GM18505 (cell line): ENCODE measurements around the gene KCNMA1.

Experiments used
- ATAC-seq: cut with Tn5 transposase; IDR thresholded peaks from one replicate; pipeline ENCODE4 v1.9.1; 2021; ENCODE audit not compliant: unreplicated experiment
- POLR2A ChIP-seq: IDR thresholded peaks from 4 replicates; pipeline ENCODE4 v1.6.1; 2011; ENCODE audit warnings: borderline replicate concordance; ENCODE audit not compliant: insufficient read depth, insufficient read length; ENCODE audit errors: extremely low read depth

KCNMA1 gene

GRCh38 chr10:77210645-77211044 lies 427.0 kb downstream of the KCNMA1 start:
- TF ChIP-seq POLR2A, result no peak

GRCh38 chr10:77208684-77209256 lies 428.8 kb downstream of the KCNMA1 start:
- TF ChIP-seq POLR2A, result no peak
- no peak for ATAC-seq

More at GRCh38 chr10:77210645-77211044, 427.0 kb downstream of the KCNMA1 start:
- no peak for ATAC-seq

GRCh38 chr10:77207828-77208185 lies 429.8 kb downstream of the KCNMA1 start:
- no peak for ATAC-seq
- no peak for TF ChIP-seq POLR2A

GRCh38 chr10:77207182-77207827 lies 430.3 kb downstream of the KCNMA1 start:
- TF ChIP-seq POLR2A, result no peak
- ATAC-seq, result no peak

- no peak for TF ChIP-seq POLR2A
- no peak for ATAC-seq
Measured at GRCh38 chr10:77205135-77205534, 432.5 kb downstream of the KCNMA1 start.

GRCh38 chr10:77204171-77204570 lies 433.4 kb downstream of the KCNMA1 start:
- ATAC-seq, result no peak

GRCh38 chr10:77202857-77203256 lies 434.8 kb downstream of the KCNMA1 start:
- no peak for ATAC-seq

More at GRCh38 chr10:77204171-77204570, 433.4 kb downstream of the KCNMA1 start:
- TF ChIP-seq POLR2A, result no peak

GRCh38 chr10:77201135-77202106 lies 436.2 kb downstream of the KCNMA1 start:
- ATAC-seq, result no peak
- no peak for TF ChIP-seq POLR2A

More at GRCh38 chr10:77202857-77203256, 434.8 kb downstream of the KCNMA1 start:
- TF ChIP-seq POLR2A, result no peak

- no peak for TF ChIP-seq POLR2A
- no peak for ATAC-seq
Measured at GRCh38 chr10:77197544-77197943, 440.1 kb downstream of the KCNMA1 start.

- ATAC-seq, result no peak
- no peak for TF ChIP-seq POLR2A
Measured at GRCh38 chr10:77196614-77197013, 441.0 kb downstream of the KCNMA1 start.

GRCh38 chr10:77195101-77195500 lies 442.5 kb downstream of the KCNMA1 start:
- TF ChIP-seq POLR2A, result no peak
- ATAC-seq, result no peak

GRCh38 chr10:77193001-77193400 lies 444.6 kb downstream of the KCNMA1 start:
- ATAC-seq, result no peak
- TF ChIP-seq POLR2A, result no peak

GRCh38 chr10:77192402-77192801 lies 445.2 kb downstream of the KCNMA1 start:
- no peak for ATAC-seq
- TF ChIP-seq POLR2A, result no peak
